Suppressor macrophage treated with lipopolysaccharide for 1 hour (primary cell): ENCODE measurements around the gene SIX2.
A peak's percentile ranks its signal among the peaks of the same experiment; 100 is the strongest.

Experiments
- DNase-seq, 3 donors: peaks; one replicate each; pipeline ENCODE4 v3.0.0-alpha.2; 2020 to 2022

SIX2 gene

GRCh38 chr2:44964752-44965236 lies 44.5 kb downstream of the SIX2 start:
- peak in 1 of 3 donors; percentile 42 for DNase-seq

- no peak for DNase-seq
Measured at GRCh38 chr2:44962176-44962695, 47.0 kb downstream of the SIX2 start.

- DNase-seq: no peak
Measured at GRCh38 chr2:44960871-44961270, 48.4 kb downstream of the SIX2 start.

- no peak for DNase-seq
Measured at GRCh38 chr2:44959855-44960254, 49.4 kb downstream of the SIX2 start.

- no peak for DNase-seq
Measured at GRCh38 chr2:44957656-44958327, 51.5 kb downstream of the SIX2 start.

GRCh38 chr2:44956843-44957242 lies 52.4 kb downstream of the SIX2 start:
- DNase-seq: no peak

GRCh38 chr2:44955593-44956392 lies 53.5 kb downstream of the SIX2 start:
- DNase-seq: peak; percentile 75 to 90 (median 83)
